Chondrocyte (in vitro differentiated cells): ENCODE measurements around the gene PABPC1L. TPM values are rescaled to one million over a fixed set of nuclear protein-coding genes. Genes with fewer than 3 reads are reported as not detected.

ENCODE experiments used
- DNase-seq: peaks from one replicate; pipeline ENCODE4 v3.0.0; 2021; ENCODE audit warnings: mixed read lengths, low spot score
- H3K27ac Mint-ChIP-seq: one replicate; pipeline ENCODE4 v1.8.0; 2021; ENCODE audit warnings: mild to moderate bottlenecking, moderate library complexity, mixed read lengths; ENCODE audit not compliant: unreplicated experiment
- H3K27me3 Mint-ChIP-seq: 2 replicates; pipeline ENCODE4 v1.8.0; 2021; ENCODE audit warnings: low read depth, mixed read lengths
- H3K36me3 Mint-ChIP-seq: 2 replicates; pipeline ENCODE4 v1.8.0; 2021; ENCODE audit warnings: low read depth, mixed read lengths
- H3K4me1 Mint-ChIP-seq: 2 replicates; pipeline ENCODE4 v1.8.0; 2021; ENCODE audit warnings: low read depth, mild to moderate bottlenecking, mixed read lengths
- H3K4me3 Mint-ChIP-seq: one replicate; pipeline ENCODE4 v1.8.0; 2021; ENCODE audit warnings: mild to moderate bottlenecking, moderate library complexity, mixed read lengths; ENCODE audit not compliant: unreplicated experiment
- H3K9me3 Mint-ChIP-seq: 2 replicates; pipeline ENCODE4 v1.8.0; 2021; ENCODE audit warnings: low read depth, mixed read lengths
- total RNA-seq: library from RNA; stranded (reverse); gene quantifications from 3 replicates; pipeline ENCODE4 v1.2.1, GENCODE V29; 2021
- TF ChIP-seq, protein P1 (sequence below): fragments of 200-600 bp; sonication (generic); IDR thresholded peaks from 2 replicates; pipeline ENCODE4 v1.5.0; 2021; ENCODE audit warnings: antibody characterized with exemption, mild to moderate bottlenecking, moderate library complexity

PABPC1L gene
- total RNA-seq, 1 donor from 2014 or later = 31.4 TPM

DNA sequence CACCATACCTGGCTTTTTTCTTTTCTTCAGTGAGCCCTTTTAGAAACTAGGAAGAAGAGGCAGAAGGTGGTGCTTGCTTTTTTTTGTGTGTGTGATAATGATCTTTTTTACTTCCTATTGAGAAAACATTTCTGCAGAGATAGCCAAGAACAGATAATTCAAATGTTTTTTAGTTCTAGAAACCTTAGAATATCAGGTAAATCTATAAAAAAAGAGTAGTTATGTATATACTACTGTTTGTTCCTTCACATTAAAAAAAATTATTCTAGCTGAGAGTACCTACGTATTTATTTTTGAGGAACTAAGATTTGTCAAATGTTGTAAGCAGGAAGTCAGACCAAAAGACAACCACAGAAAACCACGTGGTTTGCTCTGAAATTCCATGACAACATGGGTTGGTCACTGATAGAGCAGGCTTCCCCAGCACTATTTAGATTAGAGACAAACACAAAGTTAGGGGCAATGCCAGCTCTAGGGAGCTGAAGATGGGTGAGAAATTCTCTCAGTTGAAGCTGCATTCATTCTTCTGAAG is 69.3 kb downstream of the PABPC1L start:
- DNase-seq = no peak
- H3K4me3 Mint-ChIP-seq = no peak overlapping the region
- peaks cover 22% of the 10 kb centered on the region for H3K36me3 Mint-ChIP-seq
- H3K4me1 Mint-ChIP-seq = no peaks in the 10 kb centered on the region
- TF ChIP-seq, protein P1, sequence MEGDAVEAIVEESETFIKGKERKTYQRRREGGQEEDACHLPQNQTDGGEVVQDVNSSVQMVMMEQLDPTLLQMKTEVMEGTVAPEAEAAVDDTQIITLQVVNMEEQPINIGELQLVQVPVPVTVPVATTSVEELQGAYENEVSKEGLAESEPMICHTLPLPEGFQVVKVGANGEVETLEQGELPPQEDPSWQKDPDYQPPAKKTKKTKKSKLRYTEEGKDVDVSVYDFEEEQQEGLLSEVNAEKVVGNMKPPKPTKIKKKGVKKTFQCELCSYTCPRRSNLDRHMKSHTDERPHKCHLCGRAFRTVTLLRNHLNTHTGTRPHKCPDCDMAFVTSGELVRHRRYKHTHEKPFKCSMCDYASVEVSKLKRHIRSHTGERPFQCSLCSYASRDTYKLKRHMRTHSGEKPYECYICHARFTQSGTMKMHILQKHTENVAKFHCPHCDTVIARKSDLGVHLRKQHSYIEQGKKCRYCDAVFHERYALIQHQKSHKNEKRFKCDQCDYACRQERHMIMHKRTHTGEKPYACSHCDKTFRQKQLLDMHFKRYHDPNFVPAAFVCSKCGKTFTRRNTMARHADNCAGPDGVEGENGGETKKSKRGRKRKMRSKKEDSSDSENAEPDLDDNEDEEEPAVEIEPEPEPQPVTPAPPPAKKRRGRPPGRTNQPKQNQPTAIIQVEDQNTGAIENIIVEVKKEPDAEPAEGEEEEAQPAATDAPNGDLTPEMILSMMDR = no peak
- H3K9me3 Mint-ChIP-seq = no peaks in the 10 kb centered on the region
- H3K27me3 Mint-ChIP-seq = no peaks in the 10 kb centered on the region
- H3K27ac Mint-ChIP-seq = no peak overlapping the region

DNA sequence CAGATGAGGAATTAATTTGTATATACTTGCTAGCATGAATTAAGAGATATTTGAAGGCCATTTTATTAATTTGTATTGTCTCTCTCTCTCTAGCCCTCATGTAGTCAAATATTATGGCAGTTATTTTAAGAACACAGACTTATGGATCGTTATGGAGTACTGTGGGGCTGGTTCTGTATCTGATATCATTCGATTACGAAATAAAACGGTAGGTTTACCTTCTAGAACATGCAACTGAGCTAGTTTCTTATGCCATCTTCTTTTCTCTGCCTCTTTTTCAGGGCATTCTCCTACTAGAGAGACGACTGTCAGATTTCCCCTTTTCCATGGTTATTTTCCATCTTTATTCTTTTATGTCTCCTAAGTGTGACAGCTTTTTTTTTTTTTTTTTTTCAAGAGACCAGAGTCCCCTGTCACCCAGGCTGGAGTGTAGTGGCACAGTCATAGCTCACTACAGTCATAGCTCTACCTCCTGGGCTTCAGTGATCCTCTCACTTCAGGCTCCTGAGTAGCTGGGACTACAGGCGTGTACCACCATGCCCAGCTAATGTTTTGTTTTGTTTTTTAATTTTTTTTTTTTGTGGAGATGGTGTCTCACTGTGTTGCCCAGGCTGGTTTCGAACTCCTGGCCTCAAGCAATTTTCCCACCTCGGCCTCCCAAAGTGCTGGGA is 72.0 kb downstream of the PABPC1L start:
- no peak overlapping the region for H3K27ac Mint-ChIP-seq
- no peaks in the 10 kb centered on the region for H3K9me3 Mint-ChIP-seq
- no peak for DNase-seq
- peaks cover 11% of the 10 kb centered on the region for H3K36me3 Mint-ChIP-seq
- no peaks in the 10 kb centered on the region for H3K4me1 Mint-ChIP-seq
- H3K4me3 Mint-ChIP-seq = no peak overlapping the region
- H3K27me3 Mint-ChIP-seq = no peaks in the 10 kb centered on the region
- TF ChIP-seq, protein P1 = no peak

DNA sequence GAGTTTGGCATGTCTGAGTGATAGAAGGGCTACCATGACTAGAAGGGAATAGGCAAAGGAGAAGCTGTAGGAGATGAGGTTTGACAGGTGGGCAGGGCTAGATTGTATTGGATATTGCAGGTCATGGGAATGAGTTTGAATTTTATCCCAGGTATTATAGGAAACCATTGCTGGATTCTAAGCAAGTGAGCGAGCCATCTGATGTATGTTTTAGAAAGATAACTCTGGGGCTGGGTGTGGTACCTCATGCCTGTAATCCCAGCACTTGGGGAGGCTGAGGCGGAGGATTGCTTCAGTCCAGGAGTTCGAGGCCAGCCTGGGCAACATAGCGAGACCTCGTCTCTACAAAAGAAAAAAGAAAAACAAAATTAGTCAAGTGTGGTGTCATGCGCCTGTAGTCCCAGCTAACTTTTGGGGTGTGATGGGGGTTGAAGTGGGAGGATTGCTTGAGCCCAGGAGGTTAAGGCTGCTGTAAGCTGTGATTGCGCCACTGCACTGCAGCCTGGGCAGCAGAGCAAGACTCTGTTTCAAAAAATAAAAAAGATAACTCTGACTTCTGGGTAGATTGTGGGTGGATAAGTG is 73.3 kb downstream of the PABPC1L start:
- H3K27ac Mint-ChIP-seq = no peak overlapping the region
- no peak for DNase-seq
- TF ChIP-seq, protein P1 = no peak
- no peaks in the 10 kb centered on the region for H3K9me3 Mint-ChIP-seq
- H3K36me3 Mint-ChIP-seq = peaks cover 12% of the 10 kb centered on the region
- no peaks in the 10 kb centered on the region for H3K27me3 Mint-ChIP-seq
- H3K4me3 Mint-ChIP-seq = no peak overlapping the region
- no peaks in the 10 kb centered on the region for H3K4me1 Mint-ChIP-seq

DNA sequence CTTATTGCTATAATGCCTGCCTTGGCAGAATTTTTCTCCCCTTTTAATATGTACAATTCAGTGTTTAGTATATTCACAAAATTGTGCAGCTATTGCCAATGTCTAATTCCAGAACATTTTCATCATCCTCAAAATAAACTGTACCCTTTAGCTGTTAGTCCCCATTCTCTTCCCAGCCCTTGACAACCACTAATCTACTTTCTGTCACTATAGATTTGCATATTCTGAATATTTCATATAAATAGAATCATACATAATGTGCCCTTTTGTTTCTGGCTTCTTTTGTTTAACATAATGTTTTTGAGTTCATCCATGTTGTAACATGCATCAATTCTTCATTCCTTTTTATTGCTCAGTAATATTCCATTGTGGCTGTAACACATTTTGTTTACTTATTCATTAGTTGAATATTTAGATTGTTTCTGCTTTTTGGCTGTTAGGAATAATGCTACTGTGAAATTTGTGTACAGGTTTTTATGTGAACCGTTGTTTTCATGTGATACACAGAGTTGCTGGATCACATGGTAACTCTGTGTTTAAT is 78.8 kb downstream of the PABPC1L start:
- Mint-ChIP-seq H3K4me3 (no peak overlapping the region), H3K36me3 (peaks cover 3% of the 10 kb centered on the region), H3K27ac (no peak overlapping the region), H3K4me1 (peaks cover 19% of the 10 kb centered on the region), H3K9me3 (no peaks in the 10 kb centered on the region), H3K27me3 (no peaks in the 10 kb centered on the region)
- TF ChIP-seq, protein P1 = no peak
- no peak for DNase-seq

Other genes with a start within 250 kb of the PABPC1L start
- gene CCN5, start 194.7 kb upstream of the PABPC1L start, total RNA-seq = 1.6 to 1.7 TPM (median 1.7 TPM) in 3 replicates
- 0.59 to 1.6 TPM (median 0.77 TPM) in 3 replicates for gene KCNK15, start 164.2 kb upstream of the PABPC1L start, total RNA-seq
- gene RIMS4, start 99.5 kb upstream of the PABPC1L start, total RNA-seq = 1.4 to 2.1 TPM (median 1.7 TPM) in 3 replicates
- 170 to 201 TPM (median 191 TPM) in 3 replicates for gene YWHAB, start 24.4 kb upstream of the PABPC1L start, total RNA-seq
- gene TOMM34, start 50.3 kb downstream of the PABPC1L start, total RNA-seq = 16.2 to 18.8 TPM (median 16.4 TPM) in 3 replicates
- gene STK4, start 56.5 kb downstream of the PABPC1L start, total RNA-seq = 21.7 to 24.2 TPM (median 23.4 TPM) in 3 replicates
- 0.55 to 1.1 TPM (median 0.59 TPM) in 3 replicates for gene KCNS1, start 191.1 kb downstream of the PABPC1L start, total RNA-seq
- not detected in 3 replicates for gene WFDC5, start 205.1 kb downstream of the PABPC1L start, total RNA-seq
- gene WFDC12, start 214.4 kb downstream of the PABPC1L start, total RNA-seq = not detected in 3 replicates